ENCODE measurements around the gene ANO2.

Gene ANO2

DNA sequence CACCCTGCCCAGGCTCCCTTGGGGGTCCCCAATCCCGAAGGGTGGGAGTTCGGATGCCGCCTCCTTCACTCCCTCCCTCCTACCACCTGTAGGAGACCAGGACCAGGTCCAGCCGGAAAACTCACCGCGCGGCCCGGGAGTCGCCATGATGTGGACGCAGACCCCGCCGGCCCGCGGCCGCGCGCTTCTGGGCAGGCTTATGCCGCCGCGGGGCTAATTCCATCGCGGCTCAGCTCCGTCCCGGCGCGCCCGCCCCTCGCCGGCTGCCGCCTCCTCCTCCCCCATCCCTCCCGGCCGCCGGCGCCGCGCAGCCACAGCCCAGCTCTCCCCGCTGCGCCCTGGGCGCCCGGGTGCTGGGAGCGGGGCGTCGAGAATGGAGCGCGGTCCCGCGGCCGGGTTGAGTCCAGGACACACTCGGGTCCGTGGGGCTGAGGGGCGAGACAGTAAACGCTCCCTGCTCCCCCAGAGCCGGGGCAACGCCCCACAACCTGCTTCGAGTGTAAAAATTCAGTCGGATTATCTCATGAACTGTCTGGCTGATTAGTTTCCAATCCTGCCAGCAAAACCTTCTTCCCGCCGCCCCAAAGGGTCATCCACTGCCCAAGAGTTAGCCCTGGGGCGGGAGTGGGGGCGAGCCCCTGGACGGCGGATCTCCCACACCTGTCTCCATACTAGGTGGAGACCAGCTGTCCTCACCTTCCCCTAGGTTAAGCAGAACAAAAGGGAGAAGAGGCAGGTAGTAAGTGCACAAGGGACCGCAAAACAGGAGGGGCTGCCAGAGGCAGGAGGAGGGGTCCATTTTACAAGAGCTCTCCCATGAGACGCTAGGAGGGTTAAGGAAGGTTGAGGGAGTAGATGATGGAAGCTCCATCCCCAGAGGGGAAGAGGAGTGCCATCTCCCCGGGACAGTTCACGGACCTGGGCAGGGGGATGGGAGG lies at the start of gene ANO2:
Gene ANO2, minus strand, starts transcription at position 189 of the 938 bp plus-strand sequence. Its CDS starts 42 bp downstream, at position 147.
- DNase-seq (ENCODE audit: low read depth in 2 of 2) = no peak

DNA sequence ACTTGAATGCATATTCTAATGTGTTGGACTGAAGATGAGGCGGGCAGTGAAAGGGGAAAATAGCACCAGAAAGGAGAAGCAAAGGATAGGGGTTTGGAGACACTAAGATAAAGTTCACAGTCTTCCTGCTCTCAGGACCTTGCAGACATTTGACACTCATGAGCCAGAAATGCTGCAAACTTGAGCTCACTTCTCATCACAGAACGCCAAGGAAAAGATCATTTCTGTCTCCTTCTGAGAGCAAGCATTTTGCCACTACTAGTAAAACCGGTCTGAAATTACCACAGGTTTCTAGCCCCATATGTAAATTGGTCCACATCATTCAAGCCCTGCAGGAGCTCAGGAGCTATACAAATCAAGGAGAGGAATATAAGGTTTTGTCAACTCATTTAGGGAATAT lies 44.6 kb upstream of the ANO2 start:
- DNase-seq (ENCODE audit: low read depth in 2 of 2) = no peak

DNA sequence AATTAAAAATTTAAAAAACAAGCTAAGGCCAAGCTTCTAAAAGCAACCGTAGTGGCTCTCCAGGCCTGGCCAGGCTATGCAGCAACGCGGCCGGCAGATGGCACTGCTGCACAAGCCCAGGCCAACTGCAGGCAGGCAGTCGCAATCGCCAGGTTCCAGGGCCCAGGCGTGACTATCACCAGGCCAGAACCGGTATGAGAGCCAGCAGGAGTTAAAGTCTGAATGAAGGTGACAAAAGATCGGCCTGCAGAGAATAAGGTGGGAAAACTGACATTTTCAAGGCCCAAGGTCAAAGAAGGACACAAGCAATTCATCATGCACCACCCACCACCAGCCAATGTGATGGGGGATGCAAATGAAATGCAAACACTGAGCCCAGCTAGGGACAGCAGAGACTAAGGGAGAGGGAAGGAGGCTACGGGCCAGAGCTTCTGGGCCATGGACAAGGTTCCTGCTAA lies 43.6 kb upstream of the ANO2 start:
- peak; percentile 25 to 43 for DNase-seq (ENCODE audit: low read depth in 2 of 2)

DNA sequence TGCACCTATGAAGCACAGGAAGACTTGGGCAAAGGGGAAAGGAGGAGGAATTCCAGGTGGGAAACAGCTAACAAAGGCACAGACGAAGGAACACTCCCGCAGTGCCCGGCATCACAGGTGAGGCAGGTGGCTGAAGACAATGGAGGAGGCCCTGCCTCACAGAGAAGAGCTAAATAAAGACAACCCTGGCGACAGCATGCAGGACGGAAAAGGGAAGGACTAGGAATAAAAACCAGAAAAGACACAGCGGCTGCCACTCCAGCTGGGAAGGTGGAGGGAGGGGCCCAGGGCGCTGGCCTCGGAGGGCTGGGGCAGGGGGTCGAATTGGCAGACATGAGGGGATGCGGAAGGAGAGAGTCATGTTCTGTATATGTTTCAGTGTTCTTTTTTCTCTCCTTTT lies 43.0 kb upstream of the ANO2 start:
- DNase-seq (ENCODE audit: low read depth in 2 of 2) = no peak

DNA sequence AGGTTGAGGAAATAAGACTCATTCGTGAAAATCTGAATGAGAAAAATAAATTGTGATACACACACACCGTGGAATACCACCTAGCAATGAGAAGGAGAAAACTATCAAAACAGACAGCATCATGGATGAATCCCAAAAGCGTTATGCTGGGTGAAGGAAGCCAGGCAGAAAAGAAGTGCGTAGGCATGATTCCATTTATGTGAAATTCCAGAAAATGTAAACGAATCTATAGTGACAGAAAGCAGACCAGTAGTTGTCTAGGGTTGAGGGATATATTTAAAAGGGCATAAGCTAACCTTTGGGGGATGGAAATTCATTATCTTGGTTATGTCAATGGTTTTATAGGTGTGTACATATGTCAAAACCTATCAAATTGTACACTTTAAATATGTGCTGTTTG lies 42.5 kb upstream of the ANO2 start:
- no peak for DNase-seq (ENCODE audit: low read depth in 2 of 2)

DNA sequence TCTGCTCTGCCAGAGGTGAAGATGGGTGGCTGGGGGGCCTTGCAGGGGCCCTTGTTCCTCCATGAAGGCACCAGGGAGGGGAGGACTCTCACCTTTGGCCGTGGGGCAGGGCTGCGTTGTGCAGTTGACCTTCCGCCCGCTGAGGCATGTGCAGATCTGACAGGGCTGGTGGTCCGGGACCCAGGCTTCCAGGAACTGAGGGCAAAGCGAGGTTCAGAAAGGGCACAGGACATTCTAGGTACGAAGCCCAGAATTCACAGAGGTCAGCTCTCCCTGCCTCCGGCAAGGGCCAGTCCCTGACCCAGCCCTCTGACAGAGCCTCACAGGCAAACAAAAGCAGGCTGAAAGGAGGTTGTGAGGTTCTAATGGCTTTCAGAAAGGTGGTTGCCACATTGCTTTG lies 40.4 kb upstream of the ANO2 start:
- DNase-seq (ENCODE audit: low read depth in 2 of 2) = no peak

DNA sequence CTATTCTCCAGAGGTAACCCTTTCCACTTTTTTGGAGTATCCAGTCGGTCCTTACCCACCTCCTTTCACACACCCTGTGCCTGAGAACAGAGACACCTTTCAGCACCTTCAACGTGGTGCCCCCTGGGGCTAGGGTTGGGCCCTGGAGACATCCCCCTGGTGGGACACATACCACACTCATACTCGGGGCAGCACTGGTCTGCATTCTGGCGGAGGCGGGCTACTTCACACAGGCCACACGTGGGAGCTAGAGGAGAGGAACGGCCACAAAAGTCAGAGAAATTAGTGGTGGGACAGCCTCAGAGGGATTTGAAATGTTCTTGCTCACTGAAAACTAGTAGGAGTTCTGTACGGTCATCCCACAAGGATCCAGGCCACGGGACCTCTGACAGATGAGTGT lies 39.8 kb upstream of the ANO2 start:
- DNase-seq (ENCODE audit: low read depth in 2 of 2) = no peak

DNA sequence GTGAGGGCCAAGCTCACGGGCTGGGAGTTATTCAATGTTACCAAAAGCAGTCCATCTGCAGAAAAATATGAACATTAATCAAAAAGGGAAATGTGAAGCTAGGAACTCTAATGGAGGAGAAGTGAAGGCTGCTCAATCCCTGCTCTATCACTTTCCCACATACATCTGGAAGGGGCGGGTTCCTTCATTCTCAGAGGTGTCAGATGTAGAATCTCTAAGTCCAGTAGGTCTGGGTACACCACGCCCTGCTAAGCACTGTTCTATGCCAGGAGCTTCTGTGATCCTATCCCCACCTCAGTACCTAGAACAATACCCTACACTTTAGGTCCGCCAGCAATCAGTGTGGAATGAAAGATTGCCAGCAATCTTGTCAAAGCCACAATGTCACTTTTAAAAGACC lies 37.0 kb upstream of the ANO2 start:
- DNase-seq (ENCODE audit: low read depth in 2 of 2) = no peak

DNA sequence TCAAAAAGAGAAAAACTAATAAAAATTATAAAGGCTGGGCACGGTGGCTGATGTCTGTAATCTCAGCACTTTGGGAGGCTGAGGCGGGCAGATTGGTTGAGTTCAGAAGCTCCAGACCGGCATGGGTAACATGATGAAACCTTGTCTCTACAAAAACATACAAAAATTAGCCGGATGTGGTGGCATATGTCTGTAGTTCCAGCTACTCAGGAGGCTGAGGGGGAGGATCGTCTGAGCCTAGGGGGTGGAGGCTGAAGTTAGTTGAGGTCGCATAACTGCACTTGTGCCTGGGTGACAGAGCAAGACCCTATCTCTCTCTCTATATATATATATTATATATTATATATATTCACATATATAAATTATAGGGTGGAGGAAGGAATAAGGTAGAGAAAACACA lies 32.5 kb upstream of the ANO2 start:
- no peak for DNase-seq (ENCODE audit: low read depth in 2 of 2)

DNA sequence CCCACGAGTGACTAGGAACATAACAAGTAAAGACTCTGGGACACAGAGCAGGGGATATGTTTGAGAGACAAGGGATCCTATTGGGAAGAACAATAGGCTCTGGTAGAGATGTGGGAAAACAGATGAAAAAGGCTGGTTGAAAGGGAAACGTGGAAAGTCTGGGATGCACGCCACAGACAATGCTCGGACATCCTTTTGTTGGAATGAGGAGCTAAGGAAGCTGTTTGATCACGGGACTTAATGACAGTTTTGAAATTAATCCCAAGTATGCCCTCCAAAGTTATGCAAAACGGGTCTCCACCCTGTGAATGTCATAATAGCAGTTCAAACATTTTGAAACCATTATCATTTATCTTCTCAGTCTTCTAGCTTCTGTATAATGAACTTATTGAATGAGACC lies 31.7 kb upstream of the ANO2 start:
- no peak for DNase-seq (ENCODE audit: low read depth in 2 of 2)

DNA sequence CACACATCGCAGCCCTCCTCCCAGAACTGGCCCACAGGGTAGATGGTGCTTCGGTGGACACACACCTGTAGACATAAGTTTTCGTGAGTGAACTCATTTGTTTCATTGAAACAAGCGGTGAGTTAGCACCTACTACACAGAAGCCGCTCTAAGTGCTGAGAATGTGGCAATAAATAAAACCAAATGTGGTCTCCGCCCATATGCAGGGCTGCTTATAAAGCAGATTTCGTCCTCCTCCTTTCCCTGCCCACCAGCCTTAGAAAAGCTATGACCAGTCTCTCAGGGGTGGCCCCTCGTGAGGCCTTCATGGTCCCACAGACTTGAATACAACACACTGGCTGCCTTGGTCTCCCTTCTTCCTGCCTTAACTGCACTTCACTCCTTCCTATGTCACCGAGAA lies 31.1 kb upstream of the ANO2 start:
- no peak for DNase-seq (ENCODE audit: low read depth in 2 of 2)

DNA sequence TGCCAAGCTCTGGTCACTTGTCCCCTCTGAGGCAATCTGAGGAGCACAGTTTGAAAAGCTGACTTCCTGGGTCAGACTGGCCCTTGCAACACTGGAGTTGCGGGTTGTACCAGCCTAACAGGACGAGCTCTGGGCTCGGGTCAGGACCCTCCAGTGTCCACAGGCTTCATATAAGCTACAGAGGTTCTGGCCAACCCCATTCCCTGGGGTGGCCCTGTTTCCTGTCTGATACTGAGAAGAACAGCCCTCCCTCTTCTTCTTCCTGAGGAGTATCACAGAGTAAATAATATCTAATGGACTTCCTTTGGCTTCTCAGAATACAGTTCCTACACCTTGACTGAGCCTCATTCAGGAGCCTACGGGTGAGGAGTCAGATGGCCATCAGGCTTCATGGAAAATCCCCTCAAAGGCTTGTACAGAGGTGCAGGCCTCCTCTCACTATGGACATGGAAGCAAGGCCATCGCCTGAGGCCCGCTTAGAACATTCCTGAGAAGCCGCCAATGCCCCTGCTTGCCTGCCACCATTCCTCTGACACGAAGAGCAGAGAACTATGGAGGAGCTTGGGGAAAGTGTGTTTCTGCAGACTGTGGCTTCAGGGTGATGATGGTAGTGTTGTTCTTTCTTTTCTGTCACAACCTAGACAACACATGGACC lies 28.5 kb upstream of the ANO2 start:
- no peak for DNase-seq (ENCODE audit: low read depth in 2 of 2)

DNA sequence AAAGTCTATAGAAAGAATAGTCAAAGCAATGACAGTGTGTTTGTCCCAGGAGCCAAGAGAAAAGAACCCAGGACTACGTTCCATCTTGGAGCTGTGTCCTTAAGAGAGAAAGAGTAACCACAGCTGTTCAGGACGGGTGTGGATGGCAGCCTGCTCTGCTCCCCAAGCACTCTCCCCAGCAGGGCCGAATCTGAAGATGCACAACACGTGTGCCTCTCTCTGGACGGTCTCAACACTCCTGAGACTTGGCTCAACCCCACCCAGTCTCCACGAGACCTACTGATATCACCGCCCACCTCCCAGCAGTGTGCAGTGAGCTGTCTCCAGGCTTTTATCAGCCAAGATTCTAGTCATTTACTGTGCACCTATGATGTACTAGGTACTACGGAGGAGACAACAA lies 27.3 kb upstream of the ANO2 start:
- DNase-seq (ENCODE audit: low read depth in 2 of 2) = no peak

DNA sequence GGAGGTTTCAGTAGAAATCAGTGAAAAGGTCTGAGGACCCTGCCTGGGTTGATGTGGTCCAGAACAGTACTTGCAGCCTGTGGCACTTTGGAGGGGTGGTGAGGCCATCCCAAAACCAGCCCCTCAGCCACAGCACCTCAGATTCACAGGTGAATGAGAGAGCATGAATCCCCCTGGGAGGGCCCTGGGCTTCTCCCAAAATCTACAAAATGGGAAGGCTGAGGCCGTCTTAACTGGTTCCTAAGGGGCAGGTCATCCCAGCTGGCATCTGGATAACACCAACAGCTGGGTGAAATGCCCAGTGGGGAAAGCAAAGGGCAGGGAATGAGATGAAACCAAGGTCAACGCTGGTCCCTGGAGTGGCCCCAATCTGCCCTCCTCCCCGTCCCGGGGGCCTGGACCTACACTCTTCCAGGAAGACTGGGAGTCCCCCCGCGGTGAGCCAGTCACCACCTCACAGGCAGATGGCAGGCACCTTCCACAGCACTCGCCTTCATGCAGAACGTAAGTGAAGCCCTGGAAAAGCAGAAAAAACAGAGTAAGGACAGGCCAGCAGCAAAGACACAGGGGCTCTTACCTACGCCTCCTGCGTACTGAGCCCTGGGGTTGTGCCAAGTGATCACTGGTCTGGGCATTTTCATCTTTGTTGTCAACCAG lies 26.3 kb upstream of the ANO2 start:
- no peak for DNase-seq (ENCODE audit: low read depth in 2 of 2)

DNA sequence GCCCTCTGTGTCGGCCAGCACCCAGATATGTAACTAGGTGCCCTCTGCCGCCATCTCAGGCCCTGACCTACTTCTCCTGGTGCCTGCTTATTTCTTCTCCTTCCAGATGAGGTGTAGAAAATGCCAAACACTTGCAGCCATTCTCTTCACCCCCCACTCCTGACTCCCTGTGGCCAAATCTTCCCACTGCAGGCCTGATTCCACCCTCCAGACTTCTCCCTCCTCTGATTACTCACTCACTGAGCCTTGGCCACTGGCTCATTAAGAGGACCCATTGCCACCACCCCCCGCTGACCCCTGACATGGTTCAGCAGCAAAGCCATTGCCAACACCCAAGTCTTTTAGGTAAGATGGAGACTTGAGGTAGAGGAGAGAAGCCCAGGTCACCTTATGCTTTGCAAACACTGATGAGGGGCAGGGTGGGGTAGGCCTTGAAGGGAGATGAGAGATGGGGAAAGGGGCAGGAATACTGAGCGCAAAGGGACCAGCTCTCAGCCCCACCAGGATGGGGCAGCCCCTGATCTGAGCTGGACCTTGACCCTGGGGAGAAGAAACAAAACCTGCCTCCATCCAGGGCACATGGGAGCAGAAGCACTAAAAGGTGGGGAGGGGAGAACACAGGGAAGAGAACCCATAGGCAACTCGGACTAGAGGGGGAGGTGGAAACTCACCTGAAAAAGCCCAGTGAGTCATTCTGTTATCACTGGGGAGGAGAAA lies 25.1 kb upstream of the ANO2 start:
- DNase-seq (ENCODE audit: low read depth in 2 of 2) = no peak

DNA sequence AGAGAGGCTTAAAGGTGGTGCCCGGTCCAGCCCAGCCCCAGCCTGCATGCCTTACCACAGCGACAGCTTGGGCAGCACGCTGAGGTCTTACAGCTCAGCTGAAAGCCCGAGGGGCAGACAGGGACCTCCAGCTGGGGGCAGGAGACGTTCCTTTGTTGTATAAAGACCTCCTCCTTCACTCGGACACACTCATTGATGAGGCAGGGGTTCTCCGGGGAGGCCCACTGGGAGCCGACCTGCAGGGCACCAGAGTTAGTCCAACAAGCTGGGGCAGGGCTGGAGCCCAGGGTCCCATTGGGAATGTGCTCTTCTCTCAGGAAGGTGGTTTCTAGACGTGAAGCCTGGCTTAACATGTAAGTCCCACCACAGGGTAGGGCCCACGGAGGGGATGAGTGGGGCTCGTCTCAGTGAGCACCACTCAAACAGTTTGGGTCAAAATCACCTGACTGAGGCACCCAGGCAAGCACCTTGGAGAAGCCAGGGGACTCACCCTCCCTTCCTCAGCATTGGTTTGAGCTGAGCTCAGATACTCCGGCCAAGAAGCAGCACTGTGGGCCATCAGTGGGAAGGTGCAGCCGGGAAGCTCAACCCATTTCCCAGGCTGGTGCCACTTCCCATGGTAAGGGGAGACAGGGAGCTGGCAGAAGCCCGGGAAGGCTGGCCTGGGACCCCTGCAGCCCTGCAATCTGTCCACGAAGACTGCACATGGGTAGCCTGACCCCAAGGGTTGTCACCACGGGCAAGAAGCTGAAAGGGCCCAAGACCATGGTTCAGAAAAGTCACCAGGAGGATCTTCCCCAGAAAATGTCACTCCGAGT lies 24.3 kb upstream of the ANO2 start:
- no peak for DNase-seq (ENCODE audit: low read depth in 2 of 2)

DNA sequence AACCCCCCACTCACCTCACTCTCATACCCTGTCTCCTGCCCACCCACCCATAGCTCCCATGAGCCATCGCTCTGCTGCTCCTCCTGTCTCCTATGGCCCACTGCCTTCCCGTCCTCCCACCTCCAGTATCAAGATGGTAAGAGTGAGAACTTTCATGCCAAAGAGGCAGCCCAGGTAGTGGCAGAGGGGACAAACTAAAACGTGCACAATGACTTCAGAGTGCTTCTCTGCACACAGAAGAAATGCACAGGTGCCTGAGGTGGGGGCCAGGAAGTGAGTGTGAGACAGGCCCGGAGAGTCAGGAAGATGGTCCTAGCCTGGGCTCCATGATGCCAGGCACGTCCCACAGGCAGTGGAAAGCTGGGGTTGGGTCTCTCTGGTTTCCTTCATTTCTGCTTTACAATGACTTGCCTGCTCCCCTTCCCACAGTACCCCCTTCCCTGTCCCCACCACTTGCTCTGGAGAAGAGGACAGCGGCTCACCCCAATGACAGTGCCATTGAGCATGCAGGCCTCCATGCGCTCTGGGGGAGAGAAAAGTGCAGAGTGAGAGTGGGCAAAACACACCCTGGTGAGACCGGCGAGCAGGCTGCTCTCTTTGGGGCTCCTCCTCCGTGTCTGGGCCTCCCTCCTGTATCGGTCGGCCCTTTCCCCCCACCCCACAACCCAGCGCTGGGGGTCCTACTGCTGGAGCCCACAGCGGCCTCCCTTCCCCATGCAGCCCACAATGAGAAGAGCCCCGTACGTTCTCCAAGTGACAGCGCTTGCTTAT lies 22.8 kb upstream of the ANO2 start:
- DNase-seq (ENCODE audit: low read depth in 2 of 2) = no peak

DNA sequence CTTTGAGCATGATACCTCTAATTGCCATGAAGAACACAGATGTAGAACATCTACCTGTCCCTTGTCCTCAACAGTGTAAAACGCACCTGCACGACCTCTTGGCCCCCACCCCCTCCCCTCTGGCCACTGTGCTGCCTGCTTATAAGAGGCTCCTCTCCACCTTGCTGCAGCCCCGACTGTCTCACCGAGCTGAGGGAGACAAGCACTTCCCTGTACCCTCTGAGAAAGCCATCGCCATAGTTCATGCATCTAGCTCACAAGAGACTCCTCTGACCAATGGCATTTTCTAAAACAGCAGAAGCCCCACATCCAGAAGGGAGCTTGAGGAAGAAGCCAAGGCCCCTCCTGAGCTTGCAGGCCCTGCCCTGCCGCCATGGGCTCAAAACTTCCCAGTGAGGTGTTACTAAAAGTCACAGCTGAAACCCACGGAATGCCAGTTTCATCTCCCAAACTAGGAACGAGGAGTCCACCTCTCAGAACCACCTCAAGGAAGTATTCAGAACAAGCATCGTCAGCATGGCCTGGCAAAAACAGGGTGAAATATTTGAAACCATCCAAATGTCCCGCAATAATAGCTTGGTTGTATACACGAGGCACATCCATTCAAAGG lies 21.5 kb upstream of the ANO2 start:
- no peak for DNase-seq (ENCODE audit: low read depth in 2 of 2)

DNA sequence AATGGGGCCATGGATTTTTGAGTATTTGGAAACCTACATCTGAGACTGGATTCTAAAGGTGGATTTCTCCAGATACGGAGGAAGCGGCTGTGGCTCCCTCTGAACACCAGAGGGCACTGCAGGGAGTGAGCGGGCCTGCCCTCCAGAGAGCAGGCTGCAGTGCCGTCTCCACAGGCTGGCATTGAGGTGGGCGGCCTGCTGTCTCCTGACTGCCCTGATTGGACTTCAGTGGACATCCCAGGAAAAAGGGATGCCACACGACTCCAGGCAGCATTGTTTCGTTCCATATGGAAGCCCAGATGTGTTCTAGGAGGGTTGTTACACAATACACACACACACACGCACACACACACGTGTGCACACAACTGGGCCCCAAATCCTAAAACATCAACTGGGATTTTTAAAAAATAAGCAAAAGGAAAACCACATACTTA lies 20.9 kb upstream of the ANO2 start:
- DNase-seq (ENCODE audit: low read depth in 2 of 2) = peak in 1 of 2 donors; percentile 22
